ENCODE data around the gene PSG1.

The PSG1 gene

DNA sequence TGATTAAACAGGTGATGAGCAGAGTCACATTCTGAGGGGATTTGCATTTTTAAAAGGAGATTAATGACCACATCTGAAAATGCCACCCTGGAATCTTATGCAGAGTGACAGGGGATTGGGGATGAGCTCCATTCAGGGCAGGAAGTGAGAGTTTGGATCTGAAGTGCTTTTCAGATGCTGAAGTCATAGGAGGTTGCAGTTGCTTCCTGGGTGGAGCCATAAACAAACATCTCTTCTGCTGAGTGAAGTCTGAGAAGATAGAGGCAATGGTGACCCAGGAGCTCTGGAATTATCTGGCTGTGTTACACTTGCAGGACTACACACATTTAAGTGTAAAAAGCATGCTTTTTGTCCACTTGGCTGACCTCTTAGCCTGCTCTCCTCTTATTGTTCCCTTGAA, 62.6 kb downstream of the PSG1 start:
- no peak for DNase-seq

All from NCI-H1436 (cell line).